B cell (primary cell): ENCODE measurements around the gene PTH2R. TPM values are rescaled to one million over a fixed set of nuclear protein-coding genes. Genes with fewer than 3 reads are reported as not detected.

Experiments used
- ATAC-seq: fragments of 200-7000 bp; cut with Tn5 transposase; one replicate; pipeline ENCODE4 v1.10.0; 2021; ENCODE audit warnings: low read depth, mild to moderate bottlenecking, moderate number of reproducible peaks, moderate library complexity
- CTCF ChIA-PET: fragments of 350-600 bp; sonication (Branson Sonifier 250); formaldehyde crosslinking; loops from one replicate; lab custom pipeline; 2021; ENCODE audit warnings: antibody characterized with exemption, inconsistent platforms; lab: Charles Lee
- POLR2A ChIA-PET: fragments of 350-600 bp; sonication (Branson Sonifier 250); formaldehyde crosslinking; loops from one replicate; lab custom pipeline; 2021; ENCODE audit warnings: antibody characterized with exemption; lab: Charles Lee
- DNase-seq: peaks from one replicate; pipeline ENCODE4 v3.0.0; 2013
- H2AFZ ChIP-seq: 2 replicates; pipeline ENCODE4 v1.6.1; 2012; ENCODE audit warnings: mild to moderate bottlenecking, low read depth, low read length; ENCODE audit not compliant: insufficient read depth, poor library complexity, severe bottlenecking
- H3K27ac ChIP-seq, 2 donors: 1 replicate in 1 of 2; 2 replicates in 1 of 2; pipeline ENCODE4 v1.5.1; 2012 to 2013; ENCODE audit warnings: low read length in 2 of 2, mild to moderate bottlenecking in 2 of 2, moderate library complexity in 1 of 2
- H3K27me3 ChIP-seq, 4 experiments: fragments of 200-600 bp in 1 of 4; sonication (generic) in 1 of 4; replicated peaks in 1 of 4; 1 replicate in 2 of 4; 2 replicates in 2 of 4; pipeline versions ENCODE4 v1.6.1 to v1.7.0; 2013 to 2016; ENCODE audit warnings: low read length in 3 of 4, mild to moderate bottlenecking in 2 of 4, mixed read lengths in 1 of 4, moderate library complexity in 1 of 4; ENCODE audit not compliant: insufficient read depth in 4 of 4, control insufficient read depth in 3 of 4; ENCODE audit errors: control extremely low read depth in 1 of 4
- H3K36me3 ChIP-seq, 2 experiments: replicated peaks in 1 of 2; 1 replicate in 1 of 2; 2 replicates in 1 of 2; pipeline versions ENCODE4 v1.6.1 to v1.7.1; 2013; ENCODE audit warnings: low read length in 1 of 2; ENCODE audit not compliant: insufficient read depth in 2 of 2, control insufficient read depth in 1 of 2; ENCODE audit errors: control extremely low read depth in 1 of 2, extremely low read depth in 1 of 2
- H3K4me1 ChIP-seq, 2 donors: fragments of 200-600 bp in 1 of 2; sonication (generic) in 1 of 2; 1 replicate in 1 of 2; 2 replicates in 1 of 2; pipeline versions ENCODE4 v1.5.1 to v1.6.1; 2013 to 2017; ENCODE audit warnings: low read length in 2 of 2; ENCODE audit not compliant: control insufficient read depth in 2 of 2, insufficient read depth in 2 of 2
- H3K4me2 ChIP-seq: replicated peaks from 2 replicates; pipeline ENCODE3; 2012; ENCODE audit warnings: mild to moderate bottlenecking, low read depth, low read length; ENCODE audit not compliant: poor library complexity, severe bottlenecking
- H3K4me3 ChIP-seq, 5 experiments: fragments of 200-600 bp in 1 of 5; sonication (generic) in 1 of 5; 1 replicate in 3 of 5; 2 replicates in 2 of 5; pipeline versions ENCODE4 v1.5.1 to v1.7.0; 2011 to 2016; ENCODE audit warnings: low read length in 4 of 5, mild to moderate bottlenecking in 4 of 5, low read depth in 2 of 5, control low read depth in 1 of 5, moderate library complexity in 1 of 5; ENCODE audit not compliant: insufficient read depth in 1 of 5; ENCODE audit errors: control extremely low read depth in 1 of 5, extremely low read depth in 1 of 5
- H3K79me2 ChIP-seq: fragments of 200-600 bp; sonication (generic); one replicate; pipeline ENCODE4 v1.6.0; 2016; ENCODE audit warnings: low read length; ENCODE audit not compliant: control insufficient read depth, insufficient read depth
- H3K9ac ChIP-seq: fragments of 200-600 bp; sonication (generic); 2 replicates; pipeline ENCODE4 v1.6.1; 2017; ENCODE audit warnings: mild to moderate bottlenecking, low read length, moderate library complexity
- H3K9me3 ChIP-seq, 3 donors: one replicate each; pipeline versions ENCODE4 v1.6.1 to v1.7.1; 2013; ENCODE audit warnings: low read length in 2 of 3; ENCODE audit not compliant: control insufficient read depth in 2 of 3, insufficient read depth in 1 of 3; ENCODE audit errors: control extremely low read depth in 1 of 3
- H4K20me1 ChIP-seq: 2 replicates; pipeline ENCODE4 v1.6.0; 2012; ENCODE audit warnings: mild to moderate bottlenecking, low read length; ENCODE audit not compliant: insufficient read depth, control insufficient read depth, poor library complexity, severe bottlenecking
- H3K27ac Mint-ChIP-seq: one replicate; pipeline ENCODE4 v1.8.0; 2021; ENCODE audit warnings: mixed read lengths
- H3K27me3 Mint-ChIP-seq: one replicate; pipeline ENCODE4 v1.8.0; 2021; ENCODE audit warnings: mixed read lengths
- H3K4me1 Mint-ChIP-seq: one replicate; pipeline ENCODE4 v1.8.0; 2021; ENCODE audit warnings: mixed read lengths
- H3K4me3 Mint-ChIP-seq: one replicate; pipeline ENCODE4 v1.8.0; 2021; ENCODE audit warnings: mixed read lengths
- H3K9me3 Mint-ChIP-seq: one replicate; pipeline ENCODE4 v1.8.0; 2022; ENCODE audit warnings: mixed read lengths; ENCODE audit not compliant: insufficient read depth
- CTCF ChIP-seq: fragments of 200-600 bp; IDR thresholded peaks from one replicate; pipeline ENCODE4 v1.8.0; 2022; ENCODE audit warnings: antibody characterized with exemption, mild to moderate bottlenecking
- EZH2 ChIP-seq: IDR thresholded peaks from 2 replicates; pipeline ENCODE4 v1.6.1; 2012; ENCODE audit warnings: borderline replicate concordance, low read depth, mild to moderate bottlenecking, moderate library complexity, low read length; ENCODE audit not compliant: insufficient read depth, poor library complexity, severe bottlenecking
- WGBS: methylation state at CpG from one replicate; pipeline ENCODE4 v1.1.5; 2013; ENCODE audit warnings: missing lambda C conversion rate; ENCODE audit not compliant: insufficient coverage; 5-methylcytosine and 5-hydroxymethylcytosine counted together
- intact Hi-C: fragments of 100-400 bp; cut with micrococcal nuclease; formaldehyde crosslinking; loops from one replicate; pipeline ENCODE4 v1.10.0; 2022
- polyA plus RNA-seq: library from polyadenylated mRNA; depleted of rRNA; stranded (reverse); fragments of >200 nt; gene quantifications from 2 replicates; pipeline ENCODE4 v1.2.3, GENCODE V29; 2012
- total RNA-seq, 2 donors: library from RNA; stranded (reverse); fragments of 120-200 nt in 1 of 2; gene quantifications; 1 replicate in 1 of 2; 2 replicates in 1 of 2; pipeline versions ENCODE4 v1.2.3 to v1.2.4, GENCODE V29; 2013 to 2022

The PTH2R gene
- total and polyA plus RNA-seq, 2 donors (not counting 1 experiment from before 2014, with no cell fraction given) = 0.34 to 0.84 TPM

GRCh38 chr2:208399201-208399600 lies 7.4 kb upstream of the PTH2R start:
- no peak overlapping the region for H3K4me3 Mint-ChIP-seq
- Histone ChIP-seq H3K27me3 (peaks cover 0 to 25% (median 4%) of the 10 kb centered on the region in 4 experiments), H3K4me2 (no peak overlapping the region), H3K4me3 (no peak overlapping the region), H4K20me1 (no peaks in the 10 kb centered on the region), H3K4me1 (no peaks in the 10 kb centered on the region), H3K36me3 (no peaks in the 10 kb centered on the region), H3K27ac (no peak overlapping the region), H3K79me2 (no peaks in the 10 kb centered on the region), H2AFZ (no peak overlapping the region), H3K9me3 (peaks cover 2 to 12% (median 10%) of the 10 kb centered on the region in 3 donors), H3K9ac (no peak overlapping the region)
- H3K9me3 Mint-ChIP-seq = peaks cover 7% of the 10 kb centered on the region
- intact Hi-C loops = loop anchor here (5.0 kb wide), 1 partner anchor 1563 kb away; no protein-coding TSS in a partner anchor
- H3K4me1 Mint-ChIP-seq = no peaks in the 10 kb centered on the region
- DNase-seq (no peak), ATAC-seq (no peak)
- ChIA-PET CTCF (no interaction called here), POLR2A (no interaction called here)
- no peak overlapping the region for H3K27ac Mint-ChIP-seq
- H3K27me3 Mint-ChIP-seq = peaks cover 47% of the 10 kb centered on the region
- WGBS = 100% methylated on average over 1 of the region's 1 CpG
- TF ChIP-seq CTCF (no peak), EZH2 (no peak)

DNA sequence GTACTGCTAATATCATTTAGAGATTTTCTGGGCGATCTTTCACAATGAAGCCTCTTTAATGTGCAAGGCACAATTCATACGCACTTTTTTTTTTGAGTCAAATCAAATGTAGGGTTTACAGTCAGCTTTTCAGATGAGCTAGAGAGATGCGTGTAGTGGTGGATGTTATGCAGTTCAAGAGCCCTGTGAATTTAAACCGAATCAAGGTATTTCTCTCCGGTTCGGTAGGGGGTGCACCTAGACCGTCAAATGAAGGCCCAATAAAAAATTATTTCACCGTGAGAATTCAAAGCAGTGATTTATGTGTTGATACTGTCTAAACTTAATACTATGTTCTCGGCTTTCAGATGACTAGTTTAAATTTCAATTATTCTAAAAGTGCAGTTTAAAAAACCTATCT lies 1.1 kb downstream of the PTH2R start:
- H3K9ac ChIP-seq = no peak overlapping the region
- no peak overlapping the region for H2AFZ ChIP-seq
- H3K4me3 ChIP-seq = no peak overlapping the region
- Mint-ChIP-seq H3K27ac (no peak overlapping the region), H3K4me1 (peaks cover 14% of the 10 kb centered on the region), H3K4me3 (peak overlapping the region; percentile 24), H3K27me3 (peaks cover 59% of the 10 kb centered on the region), H3K9me3 (no peaks in the 10 kb centered on the region)
- intact Hi-C loops = no loop called here
- ChIA-PET POLR2A (no interaction called here), CTCF (interaction anchor here (0.8 kb wide), 1 partner anchor 21 kb away, joined by 3 read pairs; no protein-coding TSS in a partner anchor)
- peaks cover 0 to 7% (median 1%) of the 10 kb centered on the region in 3 donors for H3K9me3 ChIP-seq
- H3K79me2 ChIP-seq = no peaks in the 10 kb centered on the region
- no peak for TF ChIP-seq EZH2
- TF ChIP-seq CTCF = no peak
- ATAC-seq (no peak), DNase-seq (peak; percentile 8)
- WGBS = 17% methylated on average over 2 of the region's 9 CpGs
- no peaks in the 10 kb centered on the region for H3K36me3 ChIP-seq
- peaks cover 0 to 47% (median 30%) of the 10 kb centered on the region in 4 experiments for H3K27me3 ChIP-seq
- H4K20me1 ChIP-seq = no peaks in the 10 kb centered on the region
- H3K27ac ChIP-seq = no peak overlapping the region
- no peak overlapping the region for H3K4me2 ChIP-seq
- peaks cover 9 to 19% of the 10 kb centered on the region in 2 donors for H3K4me1 ChIP-seq
